ENCODE measurements around the gene LANCL1.

LANCL1 gene

DNA sequence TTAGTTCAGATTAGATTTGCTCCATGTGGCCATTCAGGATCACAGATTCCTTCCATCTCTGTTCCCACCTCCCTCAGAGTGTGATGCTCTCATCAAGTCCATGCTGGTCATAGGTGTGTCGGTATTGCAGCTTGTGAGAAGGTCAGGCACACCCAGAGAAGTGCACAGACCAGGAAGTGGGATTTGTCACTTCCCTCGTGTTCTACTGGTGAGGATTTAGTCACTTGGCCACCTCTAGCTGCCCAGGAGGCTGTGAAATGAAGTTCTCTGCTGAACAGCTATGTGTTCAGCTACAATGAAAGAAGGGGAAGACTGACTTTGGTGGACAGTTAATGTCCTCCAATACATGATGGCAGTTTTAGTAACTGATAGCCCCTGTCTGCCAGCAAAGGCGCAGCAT is 3.5 kb upstream of the LANCL1 start (continued):
- TF ChIP-seq, protein P1, sequence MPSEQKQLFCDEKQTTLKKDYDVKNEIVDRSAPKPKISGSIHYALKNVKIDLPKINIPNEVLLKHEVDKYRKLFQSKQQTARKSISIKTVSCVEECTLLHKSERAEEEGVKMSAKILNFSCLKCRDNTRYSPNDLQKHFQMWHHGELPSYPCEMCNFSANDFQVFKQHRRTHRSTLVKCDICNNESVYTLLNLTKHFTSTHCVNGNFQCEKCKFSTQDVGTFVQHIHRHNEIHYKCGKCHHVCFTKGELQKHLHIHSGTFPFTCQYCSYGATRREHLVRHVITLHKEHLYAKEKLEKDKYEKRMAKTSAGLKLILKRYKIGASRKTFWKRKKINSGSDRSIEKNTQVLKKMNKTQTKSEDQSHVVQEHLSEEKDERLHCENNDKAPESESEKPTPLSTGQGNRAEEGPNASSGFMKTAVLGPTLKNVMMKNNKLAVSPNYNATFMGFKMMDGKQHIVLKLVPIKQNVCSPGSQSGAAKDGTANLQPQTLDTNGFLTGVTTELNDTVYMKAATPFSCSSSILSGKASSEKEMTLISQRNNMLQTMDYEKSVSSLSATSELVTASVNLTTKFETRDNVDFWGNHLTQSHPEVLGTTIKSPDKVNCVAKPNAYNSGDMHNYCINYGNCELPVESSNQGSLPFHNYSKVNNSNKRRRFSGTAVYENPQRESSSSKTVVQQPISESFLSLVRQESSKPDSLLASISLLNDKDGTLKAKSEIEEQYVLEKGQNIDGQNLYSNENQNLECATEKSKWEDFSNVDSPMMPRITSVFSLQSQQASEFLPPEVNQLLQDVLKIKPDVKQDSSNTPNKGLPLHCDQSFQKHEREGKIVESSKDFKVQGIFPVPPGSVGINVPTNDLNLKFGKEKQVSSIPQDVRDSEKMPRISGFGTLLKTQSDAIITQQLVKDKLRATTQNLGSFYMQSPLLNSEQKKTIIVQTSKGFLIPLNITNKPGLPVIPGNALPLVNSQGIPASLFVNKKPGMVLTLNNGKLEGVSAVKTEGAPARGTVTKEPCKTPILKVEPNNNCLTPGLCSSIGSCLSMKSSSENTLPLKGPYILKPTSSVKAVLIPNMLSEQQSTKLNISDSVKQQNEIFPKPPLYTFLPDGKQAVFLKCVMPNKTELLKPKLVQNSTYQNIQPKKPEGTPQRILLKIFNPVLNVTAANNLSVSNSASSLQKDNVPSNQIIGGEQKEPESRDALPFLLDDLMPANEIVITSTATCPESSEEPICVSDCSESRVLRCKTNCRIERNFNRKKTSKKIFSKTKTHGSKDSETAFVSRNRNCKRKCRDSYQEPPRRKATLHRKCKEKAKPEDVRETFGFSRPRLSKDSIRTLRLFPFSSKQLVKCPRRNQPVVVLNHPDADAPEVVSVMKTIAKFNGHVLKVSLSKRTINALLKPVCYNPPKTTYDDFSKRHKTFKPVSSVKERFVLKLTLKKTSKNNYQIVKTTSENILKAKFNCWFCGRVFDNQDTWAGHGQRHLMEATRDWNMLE (tag by site-specific recombination; conservative IDR thresholded peaks at IDR 0.05; ENCODE audit: low read depth) = no peak
- no peak for TF ChIP-seq ZNF621 (tag by site-specific recombination; IDR thresholded peaks at IDR 0.05)

DNA sequence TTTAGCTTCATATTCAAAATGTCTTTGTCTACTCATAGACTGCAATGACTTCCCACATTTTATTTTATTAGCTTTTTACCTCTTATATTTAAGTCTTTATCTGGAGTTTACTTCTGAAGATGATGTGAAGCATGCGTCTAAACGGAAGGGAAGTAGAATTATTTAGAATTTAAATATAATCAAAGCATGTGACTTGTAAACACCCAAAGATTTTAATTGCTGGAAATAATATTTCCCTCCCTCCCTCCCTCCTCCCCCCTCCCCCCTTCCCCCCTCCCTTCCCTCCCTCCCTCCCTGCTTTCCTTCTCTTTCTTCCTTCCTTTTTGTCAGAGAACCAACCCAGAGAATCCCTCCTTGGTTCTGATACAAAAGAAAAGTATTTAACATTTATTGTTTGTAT is 2.1 kb upstream of the LANCL1 start:
- Histone ChIP-seq H3K4me1 (ENCODE audit: control insufficient read depth, insufficient read depth, low read length) (no peaks in the 10 kb centered on the region), H3K4me3 (ENCODE audit: low read depth, low read length) (no peak overlapping the region), H3K36me3 (ENCODE audit: control insufficient read depth in 2 of 2, insufficient read depth in 1 of 2, low read length in 2 of 2) (peaks cover 7 to 11% of the 10 kb centered on the region in 2 experiments; a peak in 2 of 3 replicates), H3K27ac (ENCODE audit: extremely low read depth, low read depth, low read length) (no peak overlapping the region), H3K9me3 (ENCODE audit: control insufficient read depth, insufficient read depth, low read depth, low read length) (no peaks in the 10 kb centered on the region)
- POLR2A ChIA-PET = no interaction called here
- no peak for TF ChIP-seq ZNF248 (tag by site-specific recombination; IDR thresholded peaks at IDR 0.05)
- TF ChIP-seq ZNF274 (IDR thresholded peaks at IDR 0.05; ENCODE audit: low read length) = no peak
- no peak for TF ChIP-seq ZNF274 (tag by site-specific recombination; IDR thresholded peaks at IDR 0.05; ENCODE audit: borderline replicate concordance)
- no peak for TF ChIP-seq ZNF16 (tag by site-specific recombination; IDR thresholded peaks at IDR 0.05; ENCODE audit: low read depth)
- TF ChIP-seq ZBTB8A (tag by site-specific recombination; IDR thresholded peaks at IDR 0.05) = no peak
- TF ChIP-seq ZNF433 (tag by site-specific recombination; IDR thresholded peaks at IDR 0.05; ENCODE audit: low read depth) = no peak
- TF ChIP-seq, protein P2, sequence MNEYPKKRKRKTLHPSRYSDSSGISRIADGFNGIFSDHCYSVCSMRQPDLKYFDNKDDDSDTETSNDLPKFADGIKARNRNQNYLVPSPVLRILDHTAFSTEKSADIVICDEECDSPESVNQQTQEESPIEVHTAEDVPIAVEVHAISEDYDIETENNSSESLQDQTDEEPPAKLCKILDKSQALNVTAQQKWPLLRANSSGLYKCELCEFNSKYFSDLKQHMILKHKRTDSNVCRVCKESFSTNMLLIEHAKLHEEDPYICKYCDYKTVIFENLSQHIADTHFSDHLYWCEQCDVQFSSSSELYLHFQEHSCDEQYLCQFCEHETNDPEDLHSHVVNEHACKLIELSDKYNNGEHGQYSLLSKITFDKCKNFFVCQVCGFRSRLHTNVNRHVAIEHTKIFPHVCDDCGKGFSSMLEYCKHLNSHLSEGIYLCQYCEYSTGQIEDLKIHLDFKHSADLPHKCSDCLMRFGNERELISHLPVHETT (tag by site-specific recombination; IDR thresholded peaks at IDR 0.05) = no peak
- no peak for TF ChIP-seq ZNF561 (tag by site-specific recombination; IDR thresholded peaks at IDR 0.05; ENCODE audit: borderline replicate concordance)
- no peak for TF ChIP-seq SP2 (tag by site-specific recombination; IDR thresholded peaks at IDR 0.05)
- no peak for TF ChIP-seq ZNF19 (tag by site-specific recombination; IDR thresholded peaks at IDR 0.05; ENCODE audit: low read depth)
- TF ChIP-seq, protein P3, sequence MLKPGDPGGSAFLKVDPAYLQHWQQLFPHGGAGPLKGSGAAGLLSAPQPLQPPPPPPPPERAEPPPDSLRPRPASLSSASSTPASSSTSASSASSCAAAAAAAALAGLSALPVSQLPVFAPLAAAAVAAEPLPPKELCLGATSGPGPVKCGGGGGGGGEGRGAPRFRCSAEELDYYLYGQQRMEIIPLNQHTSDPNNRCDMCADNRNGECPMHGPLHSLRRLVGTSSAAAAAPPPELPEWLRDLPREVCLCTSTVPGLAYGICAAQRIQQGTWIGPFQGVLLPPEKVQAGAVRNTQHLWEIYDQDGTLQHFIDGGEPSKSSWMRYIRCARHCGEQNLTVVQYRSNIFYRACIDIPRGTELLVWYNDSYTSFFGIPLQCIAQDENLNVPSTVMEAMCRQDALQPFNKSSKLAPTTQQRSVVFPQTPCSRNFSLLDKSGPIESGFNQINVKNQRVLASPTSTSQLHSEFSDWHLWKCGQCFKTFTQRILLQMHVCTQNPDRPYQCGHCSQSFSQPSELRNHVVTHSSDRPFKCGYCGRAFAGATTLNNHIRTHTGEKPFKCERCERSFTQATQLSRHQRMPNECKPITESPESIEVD (tag by site-specific recombination; IDR thresholded peaks at IDR 0.05) = no peak
- no peak for TF ChIP-seq ZNF549 (tag by site-specific recombination; IDR thresholded peaks at IDR 0.05)
- TF ChIP-seq, protein P4, sequence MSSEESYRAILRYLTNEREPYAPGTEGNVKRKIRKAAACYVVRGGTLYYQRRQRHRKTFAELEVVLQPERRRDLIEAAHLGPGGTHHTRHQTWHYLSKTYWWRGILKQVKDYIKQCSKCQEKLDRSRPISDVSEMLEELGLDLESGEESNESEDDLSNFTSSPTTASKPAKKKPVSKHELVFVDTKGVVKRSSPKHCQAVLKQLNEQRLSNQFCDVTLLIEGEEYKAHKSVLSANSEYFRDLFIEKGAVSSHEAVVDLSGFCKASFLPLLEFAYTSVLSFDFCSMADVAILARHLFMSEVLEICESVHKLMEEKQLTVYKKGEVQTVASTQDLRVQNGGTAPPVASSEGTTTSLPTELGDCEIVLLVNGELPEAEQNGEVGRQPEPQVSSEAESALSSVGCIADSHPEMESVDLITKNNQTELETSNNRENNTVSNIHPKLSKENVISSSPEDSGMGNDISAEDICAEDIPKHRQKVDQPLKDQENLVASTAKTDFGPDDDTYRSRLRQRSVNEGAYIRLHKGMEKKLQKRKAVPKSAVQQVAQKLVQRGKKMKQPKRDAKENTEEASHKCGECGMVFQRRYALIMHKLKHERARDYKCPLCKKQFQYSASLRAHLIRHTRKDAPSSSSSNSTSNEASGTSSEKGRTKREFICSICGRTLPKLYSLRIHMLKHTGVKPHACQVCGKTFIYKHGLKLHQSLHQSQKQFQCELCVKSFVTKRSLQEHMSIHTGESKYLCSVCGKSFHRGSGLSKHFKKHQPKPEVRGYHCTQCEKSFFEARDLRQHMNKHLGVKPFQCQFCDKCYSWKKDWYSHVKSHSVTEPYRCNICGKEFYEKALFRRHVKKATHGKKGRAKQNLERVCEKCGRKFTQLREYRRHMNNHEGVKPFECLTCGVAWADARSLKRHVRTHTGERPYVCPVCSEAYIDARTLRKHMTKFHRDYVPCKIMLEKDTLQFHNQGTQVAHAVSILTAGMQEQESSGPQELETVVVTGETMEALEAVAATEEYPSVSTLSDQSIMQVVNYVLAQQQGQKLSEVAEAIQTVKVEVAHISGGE (tag by site-specific recombination; conservative IDR thresholded peaks at IDR 0.05; ENCODE audit: low read depth) = no peak
- CTCF ChIA-PET = no interaction called here
